KG1 (cell line): Measurements from ENCODE around the gene DHDH.

Experiments
- DNase-seq: peaks from one replicate; lab custom pipeline; 2025; lab: John Stamatoyannopoulos, UW

The DHDH gene

DNA sequence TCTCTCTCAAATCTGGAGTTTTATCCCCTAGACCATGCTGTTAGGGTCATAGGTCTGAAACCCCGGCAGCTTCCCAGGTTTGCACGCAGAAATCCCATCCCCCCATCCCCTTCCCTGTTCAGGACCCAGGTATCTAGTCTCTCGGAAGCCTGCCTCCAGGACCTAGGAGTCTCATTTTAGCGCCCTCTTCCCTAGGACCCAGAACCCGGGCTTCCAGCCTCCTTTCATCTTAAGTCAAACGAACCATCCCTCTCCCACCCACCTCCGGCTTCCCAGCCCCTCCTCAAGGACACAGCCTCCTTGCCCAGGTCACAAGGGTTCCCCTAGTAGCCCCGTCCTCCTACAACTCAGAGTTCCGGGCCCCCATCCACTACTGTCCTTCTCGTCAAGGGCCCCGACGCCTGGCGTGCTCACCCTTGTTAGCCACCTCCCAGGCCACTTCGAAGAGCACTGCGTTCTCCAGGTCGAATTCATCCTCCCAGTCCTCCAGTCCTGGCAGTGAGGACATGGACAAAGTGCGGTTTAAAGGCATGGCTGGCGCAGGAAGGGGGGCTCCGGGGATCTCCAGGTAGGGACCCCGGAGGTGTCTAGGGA is 59.2 kb downstream of the DHDH start:
- DNase-seq = no peak

DNA sequence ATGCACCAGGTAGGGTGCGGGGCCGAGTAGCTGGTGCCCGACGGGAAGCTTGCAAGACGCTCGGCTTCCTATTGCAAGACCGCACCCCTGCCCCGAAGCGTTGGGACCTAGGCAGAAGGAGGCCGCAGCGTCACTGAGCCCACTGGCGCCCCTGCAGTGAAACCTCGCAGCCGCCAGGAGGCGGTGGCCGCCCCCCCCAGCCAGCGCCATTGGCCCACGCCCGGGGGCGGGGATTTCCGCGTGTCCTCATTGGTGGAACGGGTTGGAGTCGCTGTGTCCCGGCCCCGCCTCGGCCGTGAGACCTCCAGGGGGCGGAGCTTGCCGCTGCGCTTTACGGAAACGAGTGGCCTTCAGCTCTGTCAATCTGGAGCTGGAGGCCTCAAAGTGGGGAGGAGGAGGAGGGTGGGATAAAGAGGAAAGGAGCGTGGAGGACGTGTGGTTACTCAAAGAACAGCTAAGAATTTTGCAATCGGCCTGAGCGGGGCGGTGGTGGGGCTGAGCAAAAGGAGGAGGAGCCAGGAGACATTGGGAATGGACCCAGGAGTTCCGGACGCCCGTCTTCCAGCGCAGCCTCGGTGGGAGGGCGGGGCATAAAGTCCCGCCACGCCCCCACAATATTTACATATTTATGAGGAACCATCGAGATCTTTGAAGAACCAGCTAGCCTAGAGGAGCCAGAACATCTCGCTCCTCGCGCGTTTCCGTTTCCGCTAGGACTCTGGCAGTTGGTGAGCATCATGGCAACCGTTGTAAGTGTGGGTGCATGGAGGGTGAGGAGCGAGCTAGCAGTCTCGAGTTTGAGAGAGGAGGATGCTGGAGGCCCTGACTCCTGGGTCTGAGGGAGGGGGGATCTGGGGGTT is 59.9 kb downstream of the DHDH start, which contains the start of the genes GYS1 and RUVBL2:
Gene GYS1 (minus strand): TSS at position 135 of the 860 bp plus-strand sequence. CDS start 197 bp downstream, outside the sequence.
Gene RUVBL2 (plus strand): TSS at position 713 of the 860 bp plus-strand sequence. CDS start 25 bp downstream, at position 738.
- peak; percentile 100 for DNase-seq

DNA sequence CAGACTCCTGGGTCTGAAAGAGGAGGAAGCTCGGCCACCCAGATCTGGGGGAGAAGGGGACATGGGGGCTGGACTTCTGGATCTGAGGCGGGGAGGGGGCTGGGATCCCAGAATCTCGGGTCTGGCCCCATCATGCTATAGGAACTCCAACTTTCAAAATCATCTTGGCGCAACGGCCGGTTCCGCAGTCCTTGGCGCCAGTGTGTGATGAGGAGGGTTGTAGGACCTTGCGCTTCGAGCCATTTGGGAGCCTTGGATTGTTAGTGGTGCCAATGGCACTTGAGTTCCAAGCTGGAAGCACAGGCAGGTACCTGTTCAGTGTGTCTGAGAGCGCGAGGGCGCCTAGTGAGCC is 60.5 kb downstream of the DHDH start:
- DNase-seq = no peak
